H1 (cell line): ENCODE data around the gene EIF4E. TPM values are rescaled to one million over a fixed set of nuclear protein-coding genes. Genes with fewer than 3 reads are reported as not detected.
A peak's percentile ranks its signal among the peaks of the same experiment; 100 is the strongest.

Experiments used
- E2F6 ChIP-seq: IDR thresholded peaks from 2 replicates; pipeline ENCODE4 v1.6.1; 2012; ENCODE audit warnings: inconsistent platforms
- polyA plus RNA-seq, 7 experiments: library from polyadenylated mRNA; depleted of rRNA in 3 of 7; stranded (reverse) in 5 of 7; unstranded in 2 of 7; fragments of >200 nt in 5 of 7; fragments of 200-250 nt in 2 of 7; gene quantifications; 1 replicate in 5 of 7; 2 replicates in 1 of 7; 4 replicates in 1 of 7; pipeline versions ENCODE4 v1.2.1 to v1.2.3, GENCODE V29; 2011 to 2013; ENCODE audit warnings: missing spikeins in 2 of 7, mixed read lengths in 2 of 7
- total RNA-seq: library from RNA; stranded (reverse); fragmentation: NEBNext Ultra II Directional; extraction: Animal tissue kit (Norgen Biotek cat#: 25700); gene quantifications from 2 replicates; pipeline ENCODE4 v1.2.1, GENCODE V29; 2021

The EIF4E gene
- total and polyA plus RNA-seq, 2 of the 8 experiments (the other 6 are each of a cell fraction or from before 2014, with no cell fraction given): 59.6 to 185 TPM

GRCh38 chr4:98928505-98929340 lies at the start of gene EIF4E (continued):
- peak; percentile 25; the same call in 1 of the 2 replicates for TF ChIP-seq E2F6
- TF ChIP-seq, all 59 proteins: peak for 18
